Occipital lobe (tissue), 2 donors: Measurements from ENCODE around the gene ZNF569. TPM values are rescaled to one million over a fixed set of nuclear protein-coding genes. Genes with fewer than 3 reads are reported as not detected.
"Not testable (repeated sequence)": the region's sequence is repeated elsewhere in the genome, so short reads cannot be mapped to it uniquely, and the experiment has no call there.

Experiments
- DNase-seq: peaks from one replicate; lab custom pipeline; 2025; lab: John Stamatoyannopoulos, UW
- total RNA-seq: library from RNA; depleted of rRNA; stranded (reverse); fragments of >200 nt; gene quantifications from one replicate; pipeline ENCODE4 v1.2.3, GENCODE V29; 2014

Gene ZNF569
- 28.7 TPM for total RNA-seq

DNA sequence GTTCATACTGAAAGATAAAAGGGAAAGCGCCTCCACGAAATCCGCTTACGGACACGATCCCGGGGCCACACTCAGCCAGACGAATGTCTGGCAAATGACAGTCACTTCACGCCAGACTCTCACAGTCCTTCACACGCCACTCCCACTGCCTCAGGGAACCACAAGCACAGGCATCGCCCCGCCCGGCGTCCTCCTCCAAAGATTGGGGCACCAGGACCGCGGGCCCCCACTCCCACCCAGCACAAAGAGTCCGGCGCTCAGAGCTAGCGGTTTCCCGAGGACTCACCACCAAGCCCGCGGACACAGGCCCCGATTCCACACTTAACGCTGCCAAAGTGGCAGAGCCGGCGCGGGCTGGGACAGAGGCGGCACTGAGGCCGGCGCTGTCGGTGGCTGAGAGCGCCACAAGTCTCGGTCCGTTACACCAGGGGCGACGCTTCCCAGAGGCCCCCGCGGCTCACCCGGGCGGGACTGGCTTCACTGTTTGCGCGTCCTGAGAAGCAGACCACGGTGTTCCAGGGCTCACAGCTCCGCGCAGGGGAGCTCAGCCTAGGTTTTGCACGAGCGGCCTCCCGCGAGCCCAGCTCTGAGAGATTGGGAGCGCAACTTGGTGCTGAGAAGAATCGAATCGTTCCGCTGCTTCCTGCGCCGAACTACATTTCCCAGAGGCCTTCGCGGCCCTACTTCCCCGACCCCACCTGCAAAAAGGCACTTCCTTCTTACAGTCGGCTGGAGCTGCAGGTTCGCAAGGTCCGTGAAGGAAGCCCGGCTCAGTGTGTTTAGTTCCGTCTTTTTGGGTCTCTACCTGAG, at the start of gene ZNF569:
Gene ZNF569, minus strand, starts transcription at position 647 of the 810 bp plus-strand sequence. CDS start 22,523 bp downstream, outside the sequence.
- DNase-seq: peak; percentile 83

DNA sequence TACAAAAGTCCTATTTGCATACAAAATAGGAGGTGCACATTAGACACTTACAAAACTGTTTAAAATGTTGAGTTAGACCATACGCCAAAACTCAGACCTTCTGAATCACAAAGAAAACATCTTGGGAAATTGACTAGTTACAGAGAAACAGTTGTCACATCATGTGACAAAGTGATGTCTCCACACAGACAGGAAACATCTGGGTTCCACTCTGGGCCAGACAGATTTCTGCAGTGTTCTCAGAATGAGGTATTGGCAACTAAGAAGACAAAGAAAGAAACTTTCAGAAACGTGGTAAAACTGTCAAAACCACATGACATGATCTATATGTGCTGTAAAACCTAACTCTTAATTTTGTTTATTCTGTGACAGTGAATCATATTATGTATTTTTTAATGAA, 46.2 kb upstream of the ZNF569 start:
- no peak for DNase-seq

DNA sequence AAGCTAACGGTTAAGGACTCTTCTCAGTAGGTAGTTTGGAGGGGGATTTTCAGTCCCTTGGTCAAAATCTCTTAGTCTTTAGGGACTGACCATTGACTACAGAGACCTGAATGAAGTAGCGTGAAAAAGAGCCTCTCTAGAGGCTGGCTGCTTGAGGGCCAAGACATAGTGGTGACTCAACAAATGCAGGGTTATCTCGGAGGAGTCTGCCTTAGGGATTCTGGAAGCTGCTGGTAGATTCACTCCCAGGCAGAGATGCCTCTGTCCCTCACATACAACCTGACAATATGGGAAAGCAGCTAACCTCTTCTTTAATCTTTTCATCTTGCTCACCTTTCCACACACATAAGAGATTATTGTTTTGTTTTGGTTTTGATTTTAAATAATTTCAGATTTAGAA, 44.6 kb upstream of the ZNF569 start:
- no peak for DNase-seq

DNA sequence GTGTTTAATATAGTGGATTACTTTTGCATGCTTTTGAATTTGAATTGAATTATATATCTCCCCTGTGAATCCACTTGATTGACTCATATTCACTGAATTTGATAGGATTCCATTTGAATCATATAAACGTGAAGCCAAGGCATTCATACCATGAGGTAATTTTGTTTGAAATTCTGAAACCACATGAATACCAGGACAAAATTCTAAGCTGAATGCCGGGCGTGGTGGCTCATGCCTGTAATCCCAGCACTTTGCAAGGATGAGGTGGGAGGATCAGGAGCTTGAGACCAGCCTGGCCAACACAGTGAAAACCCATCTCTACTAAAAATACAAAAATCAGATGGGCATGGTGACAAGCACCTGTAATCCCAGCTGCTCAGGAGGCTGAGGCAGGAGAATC, 43.9 kb upstream of the ZNF569 start:
- DNase-seq: no peak

DNA sequence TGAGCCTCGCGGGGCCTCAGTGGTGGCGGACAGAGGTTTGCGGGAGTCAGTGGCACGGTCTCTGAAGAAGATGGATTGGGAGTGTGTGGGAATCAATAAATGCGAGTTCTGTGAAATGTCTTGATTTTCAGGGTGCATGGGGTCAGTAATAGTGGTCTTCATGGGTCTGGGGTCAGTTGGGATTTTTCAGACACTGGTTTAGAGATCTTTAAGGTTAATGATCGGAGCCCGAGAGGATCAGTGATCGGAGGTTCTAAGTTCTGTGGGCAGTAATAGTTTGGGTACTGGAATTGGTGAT, 39.9 kb upstream of the ZNF569 start:
- no peak for DNase-seq

DNA sequence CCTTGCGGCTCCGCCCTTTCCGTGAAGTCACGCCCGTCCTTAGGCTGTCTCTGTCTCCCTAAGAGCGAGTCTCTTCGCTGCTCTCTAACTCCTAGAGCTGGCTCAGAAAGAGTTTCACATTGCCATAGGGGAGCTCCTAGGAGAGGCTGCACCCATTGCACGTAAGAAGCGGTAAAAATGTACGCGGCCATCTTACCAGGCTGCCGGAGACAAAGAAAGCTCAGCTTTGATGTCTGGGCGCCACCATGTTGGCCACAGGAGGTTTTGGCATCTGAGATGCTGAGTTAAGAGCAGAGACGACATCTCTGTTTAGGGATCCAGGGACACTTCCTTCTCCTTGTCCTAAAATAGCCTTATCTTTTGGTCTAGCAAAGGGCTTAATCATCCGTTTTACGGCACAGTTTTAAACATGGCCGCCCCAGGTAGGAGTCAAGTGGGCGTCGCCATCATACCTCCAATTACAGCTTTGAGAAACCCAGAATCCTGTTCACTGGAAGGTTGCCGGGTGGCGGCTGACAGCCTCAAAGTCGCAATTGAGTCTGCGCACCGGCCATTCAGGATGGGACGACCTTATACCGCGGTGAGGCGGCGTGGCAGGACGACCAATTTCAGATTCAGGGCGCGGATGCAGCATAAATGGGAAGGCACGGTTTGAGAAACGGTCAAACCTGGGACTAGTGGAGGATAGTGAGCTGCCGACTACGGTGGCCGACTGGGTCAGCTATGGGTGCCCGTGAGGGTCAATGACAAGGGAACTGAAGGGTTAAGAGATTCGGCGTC, 39.3 kb upstream of the ZNF569 start, which contains the start of gene ZNF793:
Gene ZNF793, plus strand, starts transcription at position 553 of the 780 bp plus-strand sequence. CDS start 16,501 bp downstream, outside the sequence.
- DNase-seq: peak; percentile 79

DNA sequence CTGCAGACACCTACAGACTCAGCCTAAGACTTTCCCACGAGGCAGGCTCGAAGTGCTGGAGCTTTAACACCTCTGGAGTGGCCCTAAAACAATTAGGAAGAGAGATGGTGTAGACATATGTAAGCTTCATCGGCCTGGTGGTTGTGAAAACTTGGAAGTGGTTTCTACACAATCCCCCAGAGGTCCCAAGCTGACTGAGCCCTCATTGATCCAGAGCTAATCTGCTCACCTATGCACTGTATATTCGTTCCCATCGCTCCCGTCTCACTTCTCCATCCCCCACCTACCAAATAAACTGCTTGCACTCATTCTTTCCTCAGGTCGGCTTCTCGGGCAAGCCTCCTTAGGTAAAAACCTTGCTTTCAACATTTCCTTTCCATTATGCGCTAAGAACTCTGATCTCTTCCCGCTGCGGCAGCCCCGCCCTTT, 38.7 kb upstream of the ZNF569 start:
- no peak for DNase-seq

DNA sequence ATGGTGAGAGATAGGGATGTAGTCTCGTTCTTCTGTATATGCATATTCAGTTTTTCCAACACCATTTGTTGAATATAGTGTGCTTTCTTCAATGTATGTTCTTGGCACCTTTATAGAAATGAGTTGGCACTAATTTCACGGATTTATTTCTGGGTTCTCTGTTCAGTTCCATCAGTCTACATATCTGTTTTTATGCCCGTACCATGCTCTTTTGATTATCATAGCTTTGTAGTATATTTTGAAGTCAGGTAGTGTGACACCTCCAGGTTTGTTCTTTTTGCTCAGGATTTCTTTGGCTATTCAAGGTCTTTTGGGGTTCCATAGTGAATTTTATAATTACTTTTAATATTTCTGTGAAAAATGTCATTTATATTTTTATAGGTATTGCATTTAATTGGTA, 25.0 kb upstream of the ZNF569 start:
- DNase-seq: no peak

DNA sequence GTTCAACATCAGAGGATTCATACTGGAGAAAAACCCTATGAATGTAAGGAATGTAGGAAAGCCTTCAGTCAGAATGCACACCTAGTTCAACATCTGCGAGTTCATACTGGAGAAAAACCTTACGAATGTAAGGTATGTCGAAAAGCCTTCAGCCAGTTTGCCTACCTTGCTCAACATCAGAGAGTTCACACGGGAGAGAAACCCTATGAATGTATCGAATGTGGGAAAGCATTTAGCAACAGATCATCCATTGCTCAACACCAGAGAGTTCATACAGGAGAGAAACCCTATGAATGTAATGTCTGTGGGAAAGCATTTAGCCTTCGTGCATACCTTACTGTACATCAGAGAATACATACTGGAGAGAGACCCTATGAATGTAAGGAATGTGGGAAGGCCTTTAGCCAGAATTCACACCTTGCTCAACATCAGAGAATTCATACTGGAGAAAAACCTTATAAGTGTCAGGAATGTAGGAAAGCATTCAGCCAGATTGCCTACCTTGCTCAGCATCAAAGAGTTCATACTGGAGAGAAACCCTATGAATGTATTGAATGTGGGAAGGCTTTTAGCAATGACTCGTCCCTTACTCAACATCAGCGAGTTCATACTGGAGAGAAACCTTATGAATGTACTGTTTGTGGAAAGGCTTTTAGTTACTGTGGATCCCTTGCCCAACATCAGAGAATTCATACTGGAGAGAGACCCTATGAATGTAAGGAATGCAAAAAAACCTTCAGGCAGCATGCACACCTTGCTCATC, 17.3 kb upstream of the ZNF569 start:
- DNase-seq: no peak

DNA sequence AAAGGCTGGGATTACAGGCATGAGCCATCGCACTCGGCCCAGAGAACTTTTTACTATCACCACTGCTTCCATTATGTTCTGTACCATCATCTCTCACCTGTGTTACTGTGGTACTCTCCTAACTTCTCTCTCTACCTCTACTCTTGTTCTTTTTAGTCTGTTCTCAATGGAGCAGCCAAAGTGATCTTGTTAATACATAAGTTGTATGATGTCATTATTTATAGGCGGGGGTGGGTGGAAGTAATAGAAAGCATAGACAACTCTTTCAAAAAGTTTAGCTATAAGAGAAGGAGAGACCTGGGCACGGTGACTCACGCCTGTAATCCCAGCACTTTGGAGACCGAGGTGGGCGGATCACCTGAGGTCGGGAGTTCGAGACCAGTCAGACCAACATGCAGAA, 4.9 kb upstream of the ZNF569 start:
- no peak for DNase-seq

DNA sequence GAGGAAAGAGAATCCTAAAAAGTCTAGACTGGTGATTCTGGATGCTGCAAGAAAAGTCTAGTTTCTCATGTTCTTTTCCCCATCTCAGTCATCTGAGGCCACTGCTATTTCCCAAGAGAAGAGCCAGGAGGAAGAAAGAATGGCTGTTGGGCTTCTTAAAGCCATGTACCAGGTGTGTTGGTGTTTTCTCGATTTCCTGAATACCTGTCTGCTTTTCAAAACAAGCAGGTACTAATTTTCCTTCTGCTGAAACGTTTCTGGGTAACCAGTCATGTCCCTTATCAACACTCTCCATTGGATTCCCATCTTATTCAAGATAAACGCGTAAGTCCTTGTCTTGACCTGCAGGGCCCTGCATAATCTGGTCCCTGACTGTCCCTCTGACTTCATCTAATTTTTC, 3.0 kb upstream of the ZNF569 start:
- DNase-seq: no peak

DNA sequence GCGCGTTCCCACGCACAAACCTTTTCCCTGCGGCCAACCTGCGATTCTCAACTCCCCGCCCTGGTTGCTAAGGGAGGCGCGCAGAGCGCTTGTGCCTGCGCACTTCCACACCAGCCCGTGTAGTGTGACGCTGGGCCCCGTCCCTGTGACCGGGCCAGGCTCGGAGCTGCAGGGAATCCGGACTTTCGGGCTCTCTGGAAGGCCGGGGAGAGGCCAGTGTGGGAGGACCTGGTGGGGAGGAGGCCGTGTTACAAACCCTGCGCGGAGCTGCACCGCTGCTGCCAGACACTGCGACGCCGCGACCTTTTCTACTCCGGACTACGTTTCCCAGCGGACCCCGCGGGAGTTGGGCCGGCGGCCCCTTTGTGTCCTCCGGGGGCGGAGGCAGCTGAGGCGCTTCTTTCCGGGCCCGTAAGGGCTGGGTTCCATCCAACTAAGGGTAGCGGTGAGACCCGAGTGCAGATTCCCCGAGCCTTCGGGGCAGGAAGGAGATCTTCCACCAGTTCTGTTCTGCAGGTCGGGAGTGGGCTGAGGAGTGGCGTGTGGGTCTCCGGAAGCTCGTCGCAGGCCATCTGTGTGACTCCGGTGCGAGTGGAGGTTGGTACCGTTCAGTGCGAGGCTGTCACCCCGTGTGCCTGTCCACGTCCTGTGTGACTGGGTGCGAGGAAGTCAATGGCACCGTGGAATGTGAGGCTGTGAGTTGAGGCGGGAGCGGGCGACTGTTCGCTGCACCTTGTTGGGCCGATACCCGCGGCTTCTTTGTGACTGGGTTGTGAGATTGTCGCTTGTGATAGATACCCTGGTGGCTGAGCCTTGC, 1.9 kb upstream of the ZNF569 start, which contains the start of gene ZNF570:
Gene ZNF570, plus strand, starts transcription at position 396 of the 817 bp plus-strand sequence. CDS start 999 bp downstream, outside the sequence.
- DNase-seq: peak; percentile 82

DNA sequence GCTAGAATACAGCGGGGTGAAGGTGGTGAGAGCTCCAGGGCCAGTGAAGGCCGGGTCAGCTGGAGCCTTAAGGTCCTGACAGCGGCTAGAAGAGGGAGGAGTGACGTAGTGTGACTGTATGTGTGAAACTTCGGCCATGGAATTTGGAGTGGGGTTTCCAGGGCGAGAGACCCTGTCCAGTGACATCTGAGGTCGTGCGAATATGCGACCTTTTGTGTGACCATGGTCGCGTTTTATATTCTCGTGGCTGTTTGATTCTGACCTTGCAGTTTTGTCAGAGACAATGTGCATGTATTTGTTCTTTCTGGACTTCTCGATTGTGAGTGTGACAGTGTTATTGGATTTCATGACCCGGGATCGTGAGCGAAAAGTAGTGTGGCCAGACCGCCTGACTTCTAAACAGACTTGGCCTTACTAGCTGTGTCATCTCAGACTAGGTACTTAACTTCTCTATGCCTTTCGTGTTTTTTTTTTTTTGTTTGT, 405 bp upstream of the ZNF569 start:
- peak; percentile 1 for DNase-seq

DNA sequence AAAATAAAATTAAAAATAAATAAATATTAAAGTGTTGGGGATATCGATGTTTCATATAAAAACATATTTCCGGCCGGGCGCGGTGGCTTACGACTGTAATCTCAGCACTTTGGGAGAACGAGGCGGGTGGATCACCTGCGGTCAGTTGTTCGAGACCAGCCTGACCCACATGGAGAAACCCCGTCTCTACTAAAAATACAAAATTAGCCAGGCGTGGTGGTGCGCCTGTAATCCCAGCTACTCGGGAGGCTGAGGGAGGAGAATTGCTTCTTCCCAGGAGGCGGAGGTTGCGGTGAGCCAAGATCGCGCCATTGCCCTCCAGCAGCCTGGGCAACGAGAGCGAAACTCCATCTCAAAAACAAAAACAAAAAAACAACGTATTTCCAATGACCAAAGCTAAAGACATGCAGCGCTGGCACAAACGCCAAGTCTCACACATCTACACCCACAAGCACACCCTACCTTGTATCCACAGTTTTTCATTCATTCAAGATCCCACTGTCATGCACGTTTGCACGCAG, 907 bp downstream of the ZNF569 start:
- DNase-seq: no peak

DNA sequence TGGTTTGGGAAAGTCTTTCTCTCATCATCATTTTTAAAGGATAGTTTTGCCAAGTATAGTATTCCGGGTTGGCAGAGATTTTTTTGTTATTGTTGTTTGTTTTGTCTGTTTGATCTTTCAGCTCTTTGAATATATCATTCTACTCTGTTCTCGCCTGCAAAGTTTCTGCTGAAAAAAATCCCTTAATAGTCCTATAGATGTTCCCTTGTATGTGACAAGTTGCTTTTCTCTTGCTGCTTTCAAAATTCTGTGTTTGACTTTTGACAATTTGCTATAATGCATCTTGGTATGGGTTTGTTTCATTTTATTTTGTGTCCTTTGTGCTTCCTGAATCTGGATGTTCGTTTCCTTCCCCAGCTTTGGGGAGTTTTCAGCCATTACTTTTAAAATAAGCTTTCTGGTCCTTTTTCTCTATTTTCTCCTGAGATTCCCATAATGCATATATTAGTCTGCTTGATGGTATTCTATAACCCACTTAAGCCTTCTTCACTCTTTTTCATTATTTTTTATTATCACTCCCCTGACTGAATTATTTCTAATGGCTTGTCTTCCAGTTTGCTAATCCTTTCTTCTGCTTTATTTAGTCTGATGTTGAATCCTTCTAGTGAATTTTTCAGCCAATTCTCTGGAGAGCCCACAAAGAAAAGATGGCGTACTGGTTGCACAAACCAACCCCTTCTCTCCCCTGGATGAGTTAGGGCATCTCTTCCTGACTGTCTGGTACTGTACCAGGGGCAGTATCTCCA, 14.6 kb downstream of the ZNF569 start:
- DNase-seq: no peak

DNA sequence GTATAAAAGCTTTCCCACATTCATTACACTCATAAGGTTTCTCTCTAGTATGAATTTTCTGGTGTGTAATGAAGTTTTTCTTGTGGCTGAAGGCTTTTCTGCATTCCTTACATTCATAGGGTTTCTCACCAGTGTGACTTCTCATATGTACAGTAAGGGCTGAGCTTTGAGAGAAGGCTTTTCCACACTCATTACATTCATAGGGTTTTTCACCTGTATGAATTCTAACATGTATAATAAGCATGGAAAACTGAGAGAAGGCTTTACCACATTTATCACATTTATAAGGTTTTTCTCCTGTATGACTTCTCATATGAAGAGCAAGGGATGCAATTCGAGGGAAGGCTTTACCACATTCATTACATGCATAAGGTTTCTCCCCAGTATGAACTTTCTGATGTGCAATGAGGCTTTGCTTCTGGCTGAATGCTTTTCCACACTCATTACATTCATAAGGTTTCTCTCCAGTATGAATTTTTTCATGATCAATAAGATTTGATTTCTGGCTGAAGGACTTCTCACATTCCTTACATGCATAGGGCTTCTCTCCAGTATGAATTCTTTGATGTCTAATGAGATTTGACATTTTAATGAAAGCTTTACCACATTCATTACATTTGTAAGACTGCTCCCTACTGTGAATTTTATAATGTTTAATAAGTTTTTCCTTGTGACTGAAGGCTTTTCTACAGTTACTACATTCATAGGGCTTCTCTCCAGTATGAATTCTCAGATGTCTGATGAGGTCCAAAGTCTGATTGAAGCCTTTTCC, 53.7 kb downstream of the ZNF569 start:
- no peak for DNase-seq

DNA sequence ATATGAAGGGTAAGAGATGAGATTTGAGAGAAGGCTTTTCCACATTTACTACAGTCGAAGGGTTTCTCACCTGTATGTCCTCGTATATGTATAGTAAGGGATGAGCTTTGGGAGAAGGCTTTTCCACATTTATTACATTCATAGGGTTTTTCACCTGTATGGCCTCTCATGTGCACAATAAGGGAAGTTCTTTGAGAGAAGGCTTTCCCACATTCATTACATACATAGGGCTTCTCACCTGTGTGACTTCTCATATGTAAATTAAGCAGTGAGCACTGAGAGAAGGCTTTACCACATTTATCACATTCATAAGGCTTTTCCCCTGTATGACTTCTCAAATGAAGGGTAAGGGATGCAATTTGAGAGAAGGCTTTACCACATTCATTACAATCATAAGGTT, 54.5 kb downstream of the ZNF569 start:
- DNase-seq: no peak

DNA sequence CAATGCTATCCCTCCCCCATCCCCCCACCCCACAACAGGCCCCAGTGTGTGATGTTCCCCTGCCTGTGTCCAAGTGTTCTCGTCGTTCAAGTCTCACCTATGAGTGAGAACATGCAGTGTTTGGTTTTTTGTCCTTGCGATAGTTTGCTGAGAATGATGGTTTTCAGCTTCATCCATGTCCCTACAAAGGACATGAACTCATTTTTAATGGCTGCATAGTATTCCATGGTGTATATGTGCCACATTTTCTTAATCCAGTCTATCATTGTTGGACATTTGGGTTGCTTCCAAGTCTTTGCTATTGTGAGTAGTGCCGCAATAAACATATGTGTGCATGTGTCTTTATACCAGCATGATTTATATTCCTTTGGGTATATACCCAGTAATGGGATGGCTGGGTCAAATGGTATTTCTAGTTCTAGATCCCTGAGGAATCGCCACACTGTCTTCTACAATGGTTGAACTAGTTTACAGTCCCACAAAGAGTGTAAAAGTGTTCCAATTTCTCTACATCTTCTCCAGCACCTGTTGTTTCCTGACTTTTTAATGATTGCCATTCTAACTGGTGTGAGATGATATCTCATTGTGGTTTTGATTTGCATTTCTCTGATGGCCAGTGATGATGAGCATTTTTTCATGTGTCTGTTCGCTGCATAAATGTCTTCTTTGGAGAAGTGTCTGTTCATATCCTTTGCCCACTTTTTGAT, 61.0 kb downstream of the ZNF569 start:
- DNase-seq: not testable (repeated sequence)
